Stimulated activated CD8-positive, alpha-beta memory T cell treated with anti-CD3 and anti-CD28 coated beads, Interleukin-12 subunit alpha, Interleukin-12 subunit beta, amount 100 ng/mL, for 24 hours (primary cell): ENCODE measurements around the gene GPC5.
"Not testable (repeated sequence)": the region's sequence is repeated elsewhere in the genome, so short reads cannot be mapped to it uniquely, and the experiment has no call there.

Experiments
- DNase-seq: peaks from one replicate; pipeline ENCODE4 v3.0.0-alpha.2; 2020; ENCODE audit errors: extremely low read depth

The GPC5 gene

GRCh38 chr13:91398413-91399188, at the start of gene GPC5:
GPC5 (plus strand) TSS chr13:91398621.
- DNase-seq, result peak; percentile 54

GRCh38 chr13:91348906-91349435, 49.5 kb upstream of the GPC5 start:
- DNase-seq, result peak; percentile 88

GRCh38 chr13:91349992-91350911, 48.2 kb upstream of the GPC5 start:
- DNase-seq, result no peak

- DNase-seq, result no peak
Observed at GRCh38 chr13:91351123-91351522, 47.3 kb upstream of the GPC5 start.

- DNase-seq, result no peak
Observed at GRCh38 chr13:91351980-91352379, 46.4 kb upstream of the GPC5 start.

- DNase-seq, result not testable (repeated sequence)
Observed at GRCh38 chr13:91352891-91353290, 45.5 kb upstream of the GPC5 start.

GRCh38 chr13:91353494-91353893, 44.9 kb upstream of the GPC5 start:
- DNase-seq, result no peak

- no peak for DNase-seq
Observed at GRCh38 chr13:91355099-91355825, 43.2 kb upstream of the GPC5 start.

GRCh38 chr13:91355826-91356710, 42.4 kb upstream of the GPC5 start:
- DNase-seq, result no peak

GRCh38 chr13:91356919-91357612, 41.4 kb upstream of the GPC5 start:
- no peak for DNase-seq

- DNase-seq, result no peak
Observed at GRCh38 chr13:91357613-91358386, 40.6 kb upstream of the GPC5 start.

GRCh38 chr13:91358387-91358782, 40.0 kb upstream of the GPC5 start:
- DNase-seq, result no peak

GRCh38 chr13:91359111-91359510, 39.3 kb upstream of the GPC5 start:
- no peak for DNase-seq

- DNase-seq, result no peak
Observed at GRCh38 chr13:91359631-91360030, 38.8 kb upstream of the GPC5 start.

GRCh38 chr13:91360246-91360751, 38.1 kb upstream of the GPC5 start:
- DNase-seq, result no peak

GRCh38 chr13:91361755-91362271, 36.6 kb upstream of the GPC5 start:
- DNase-seq, result no peak

GRCh38 chr13:91362908-91363307, 35.5 kb upstream of the GPC5 start:
- DNase-seq, result no peak

- no peak for DNase-seq
Observed at GRCh38 chr13:91368101-91368500, 30.3 kb upstream of the GPC5 start.
